ENCODE results near the gene FBXW7. TPM values are rescaled to one million over a fixed set of nuclear protein-coding genes. Genes with fewer than 3 reads are reported as not detected.

Gene FBXW7
- polyA plus RNA-seq, 1 of the 3 experiments (the other 2 are of a cell fraction): 7.7 TPM

- Histone ChIP-seq H3K9ac (no peak overlapping the region), H3K36me3 (replicated peaks in 1 of 2; ENCODE audit: control insufficient read depth in 1 of 2, insufficient read depth in 2 of 2, low read length in 1 of 2) (no peaks in the 10 kb centered on the region), H3F3A (replicated peaks; ENCODE audit: insufficient read depth) (peaks cover 3% of the 10 kb centered on the region), H4K20me1 (ENCODE audit: insufficient read depth) (no peaks in the 10 kb centered on the region), H2AFZ (ENCODE audit: low read depth) (no peak overlapping the region), H3K79me2 (ENCODE audit: insufficient read depth) (peaks cover 67% of the 10 kb centered on the region), H3K4me3 (ENCODE audit: low read depth in 2 of 2, low read length in 1 of 2) (no peak overlapping the region), H3K27ac (ENCODE audit: low read depth in 2 of 2, low read length in 1 of 2) (peak overlapping the region; percentile 17 to 90; a peak in 3 of 4 replicates), H3K9me3 (no peaks in the 10 kb centered on the region), H3K4me2 (no peak overlapping the region), H3K9me2 (no peaks in the 10 kb centered on the region), H3K4me1 (ENCODE audit: control insufficient read depth in 1 of 2, insufficient read depth in 2 of 2, low read depth in 1 of 2, low read length in 1 of 2) (peaks cover 0 to 15% of the 10 kb centered on the region in 2 experiments; a peak in 2 of 4 replicates), H3K27me3 (ENCODE audit: insufficient read depth) (no peaks in the 10 kb centered on the region)
- 90% methylated on average over 5 of the region's 5 CpGs for WGBS (ENCODE audit: low lambda C conversion rate)
- ChIA-PET CTCF (interaction anchor here (1.4 to 3.3 kb wide), 2 partner anchors 11 to 22 kb away, joined by 6 to 18 read pairs; no protein-coding TSS in a partner anchor), POLR2A (no interaction called here)
- TF ChIP-seq SIN3A (IDR thresholded peaks at IDR 0.05; ENCODE audit: borderline replicate concordance, low read depth, low read length) (no peak), RFX5 (IDR thresholded peaks at IDR 0.05; ENCODE audit: low read length) (no peak), CHD2 (IDR thresholded peaks at IDR 0.05; ENCODE audit: low read length, partially characterized antibody) (no peak), MAX (IDR thresholded peaks at IDR 0.05; ENCODE audit: low read depth) (no peak), PBX3 (IDR thresholded peaks at IDR 0.05) (no peak), POLR2AphosphoS5 (IDR thresholded peaks at IDR 0.05; ENCODE audit: low read depth, low read length) (no peak), FOXJ3 (CRISPR knock-in tag; IDR thresholded peaks at IDR 0.05) (no peak), ZBTB33 (IDR thresholded peaks at IDR 0.05; ENCODE audit: borderline replicate concordance, low read depth) (no peak)
- no peak for DNase-seq
Observed at GRCh38 chr4:152479428-152480026, 56.4 kb downstream of the FBXW7 start.

GRCh38 chr4:152478461-152479237 is 57.2 kb downstream of the FBXW7 start:
- Histone ChIP-seq H2AFZ (ENCODE audit: low read depth) (no peak overlapping the region), H3K27ac (ENCODE audit: low read depth in 2 of 2, low read length in 1 of 2) (peak overlapping the region; percentile 17 to 90; a peak in 3 of 4 replicates), H3K9me2 (no peaks in the 10 kb centered on the region), H3K27me3 (ENCODE audit: insufficient read depth) (no peaks in the 10 kb centered on the region), H4K20me1 (ENCODE audit: insufficient read depth) (no peaks in the 10 kb centered on the region), H3K4me2 (no peak overlapping the region), H3K9me3 (no peaks in the 10 kb centered on the region), H3K9ac (no peak overlapping the region), H3K4me1 (ENCODE audit: control insufficient read depth in 1 of 2, insufficient read depth in 2 of 2, low read depth in 1 of 2, low read length in 1 of 2) (peaks cover 0 to 15% of the 10 kb centered on the region in 2 experiments; a peak in 2 of 4 replicates), H3K4me3 (ENCODE audit: low read depth in 2 of 2, low read length in 1 of 2) (no peak overlapping the region), H3F3A (replicated peaks; ENCODE audit: insufficient read depth) (peaks cover 3% of the 10 kb centered on the region), H3K36me3 (replicated peaks in 1 of 2; ENCODE audit: control insufficient read depth in 1 of 2, insufficient read depth in 2 of 2, low read length in 1 of 2) (no peaks in the 10 kb centered on the region), H3K79me2 (ENCODE audit: insufficient read depth) (peaks cover 68% of the 10 kb centered on the region)
- peak; percentile 30 for DNase-seq
- WGBS (ENCODE audit: low lambda C conversion rate): 50% methylated on average over 3 of the region's 3 CpGs
- TF ChIP-seq MXI1 (IDR thresholded peaks at IDR 0.05; ENCODE audit: low read depth, low read length) (0 out of 2 replicates have a peak, but pooled peaks have one; percentile 22), FOXM1 (IDR thresholded peaks at IDR 0.05; ENCODE audit: low read depth) (no peak), RCOR1 (IDR thresholded peaks at IDR 0.05; ENCODE audit: low read length) (peak; percentile 36; the same call in 1 of the 2 replicates), FOXJ3 (CRISPR knock-in tag; IDR thresholded peaks at IDR 0.05) (peak; percentile 80), CHD2 (IDR thresholded peaks at IDR 0.05; ENCODE audit: low read length, partially characterized antibody) (peak; percentile 45), TEAD4 (IDR thresholded peaks at IDR 0.05; ENCODE audit: borderline replicate concordance, insufficient read depth) (peak; percentile 44; the same call in 1 of the 2 replicates), GATA2 (CRISPR knock-in tag; IDR thresholded peaks at IDR 0.05) (peak; percentile 80), RAD21 (IDR thresholded peaks at IDR 0.05; ENCODE audit: low read length) (peak; percentile 13; the same call in 1 of the 2 replicates), EP300 (IDR thresholded peaks at IDR 0.05; ENCODE audit: borderline replicate concordance in 1 of 2, low read depth in 1 of 2, low read length in 1 of 2) (peak in 1 of 2 experiments; percentile 86; a peak in 2 of 4 replicates), EZH2phosphoT487 (IDR thresholded peaks at IDR 0.05; ENCODE audit: borderline replicate concordance, low read depth) (no peak)
- CTCF ChIA-PET: interaction anchor here (0.6 to 3.3 kb wide), 5 partner anchors 12 to 1275 kb away, joined by 3 to 18 read pairs (median 6); no protein-coding TSS in a partner anchor
- POLR2A ChIA-PET: no interaction called here
